Measurements from ENCODE around the gene LATS1.

GRCh38 chr6:149761438-149761837 is 43.5 kb upstream of the LATS1 start:
- TF ChIP-seq CTCF (IDR thresholded peaks at IDR 0.05), result no peak
- TF ChIP-seq POLR2A (IDR thresholded peaks at IDR 0.05), result no peak
- no peak for TF ChIP-seq POLR2AphosphoS5 (IDR thresholded peaks at IDR 0.05)
